Cardiac muscle cell (in vitro differentiated cells and primary cell): Measurements from ENCODE around the gene DDX42. TPM values are rescaled to one million over a fixed set of nuclear protein-coding genes. Genes with fewer than 3 reads are reported as not detected.

Source experiments
- DNase-seq, 2 donors: peaks; one replicate each; pipeline versions ENCODE4 v3.0.0 to v3.0.0-alpha.2; 2010 to 2017; ENCODE audit warnings: low read depth in 1 of 2, low spot score in 1 of 2
- H3K27ac ChIP-seq: fragments of 200-600 bp; sonication (generic); 2 replicates; pipeline ENCODE4 v1.5.1; 2016
- H3K27me3 ChIP-seq: fragments of 200-600 bp; sonication (generic); 2 replicates; pipeline ENCODE4 v1.6.0; 2016; ENCODE audit warnings: control low read depth
- H3K36me3 ChIP-seq: fragments of 200-600 bp; sonication (generic); 2 replicates; pipeline ENCODE4 v1.5.1; 2016; ENCODE audit warnings: control low read depth
- H3K4me1 ChIP-seq: fragments of 200-600 bp; sonication (generic); 2 replicates; pipeline ENCODE4 v1.8.1; 2017; ENCODE audit warnings: low read depth, mild to moderate bottlenecking, mixed run types
- H3K4me3 ChIP-seq: fragments of 200-600 bp; sonication (generic); 2 replicates; pipeline ENCODE4 v1.5.1; 2016; ENCODE audit warnings: mild to moderate bottlenecking
- H3K9me3 ChIP-seq: fragments of 200-600 bp; sonication (generic); 2 replicates; pipeline ENCODE4 v1.5.1; 2017; ENCODE audit warnings: low read depth, mild to moderate bottlenecking, control low read depth
- polyA plus RNA-seq: library from polyadenylated mRNA; unstranded; fragments of >200 nt; fragmentation: Nextera tagmentation; extraction: Ambion mirVana; gene quantifications from 2 replicates; pipeline ENCODE4 v1.2.1, GENCODE V29; 2016
- total RNA-seq: library from RNA; depleted of rRNA; stranded (reverse); fragments of >200 nt; gene quantifications from 2 replicates; pipeline ENCODE4 v1.2.3, GENCODE V29; 2016
- TF ChIP-seq, protein P1 (sequence below): IDR thresholded peaks from 2 replicates; pipeline ENCODE4 v1.5.1; 2012; ENCODE audit warnings: low read depth, mild to moderate bottlenecking, low read length

Gene DDX42
- total and polyA plus RNA-seq, 2 experiments from 2014 or later = 58.1 to 91.0 TPM

DNA sequence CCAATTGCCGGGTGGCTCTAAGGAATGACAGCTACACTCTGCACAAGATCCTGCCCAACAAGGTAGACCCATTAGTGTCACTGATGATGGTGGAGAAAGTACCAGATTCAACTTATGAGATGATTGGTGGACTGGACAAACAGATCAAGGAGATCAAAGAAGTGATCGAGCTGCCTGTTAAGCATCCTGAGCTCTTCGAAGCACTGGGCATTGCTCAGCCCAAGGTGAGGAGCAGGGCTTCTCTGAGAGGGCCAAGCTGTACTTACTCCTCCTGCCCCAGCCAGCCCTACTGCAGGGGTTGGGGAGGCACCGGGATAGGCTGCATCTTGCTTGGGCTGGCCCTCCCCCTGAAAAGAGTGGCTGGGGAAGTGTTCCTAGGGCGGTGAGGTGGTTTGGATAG is 56.3 kb downstream of the DDX42 start:
- no peak for DNase-seq
- Histone ChIP-seq H3K4me1 (peaks cover 8% of the 10 kb centered on the region), H3K4me3 (no peak overlapping the region), H3K27me3 (no peaks in the 10 kb centered on the region), H3K36me3 (peaks cover 35% of the 10 kb centered on the region), H3K27ac (no peak overlapping the region), H3K9me3 (no peaks in the 10 kb centered on the region)
- TF ChIP-seq, protein P1, sequence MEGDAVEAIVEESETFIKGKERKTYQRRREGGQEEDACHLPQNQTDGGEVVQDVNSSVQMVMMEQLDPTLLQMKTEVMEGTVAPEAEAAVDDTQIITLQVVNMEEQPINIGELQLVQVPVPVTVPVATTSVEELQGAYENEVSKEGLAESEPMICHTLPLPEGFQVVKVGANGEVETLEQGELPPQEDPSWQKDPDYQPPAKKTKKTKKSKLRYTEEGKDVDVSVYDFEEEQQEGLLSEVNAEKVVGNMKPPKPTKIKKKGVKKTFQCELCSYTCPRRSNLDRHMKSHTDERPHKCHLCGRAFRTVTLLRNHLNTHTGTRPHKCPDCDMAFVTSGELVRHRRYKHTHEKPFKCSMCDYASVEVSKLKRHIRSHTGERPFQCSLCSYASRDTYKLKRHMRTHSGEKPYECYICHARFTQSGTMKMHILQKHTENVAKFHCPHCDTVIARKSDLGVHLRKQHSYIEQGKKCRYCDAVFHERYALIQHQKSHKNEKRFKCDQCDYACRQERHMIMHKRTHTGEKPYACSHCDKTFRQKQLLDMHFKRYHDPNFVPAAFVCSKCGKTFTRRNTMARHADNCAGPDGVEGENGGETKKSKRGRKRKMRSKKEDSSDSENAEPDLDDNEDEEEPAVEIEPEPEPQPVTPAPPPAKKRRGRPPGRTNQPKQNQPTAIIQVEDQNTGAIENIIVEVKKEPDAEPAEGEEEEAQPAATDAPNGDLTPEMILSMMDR = no peak

DNA sequence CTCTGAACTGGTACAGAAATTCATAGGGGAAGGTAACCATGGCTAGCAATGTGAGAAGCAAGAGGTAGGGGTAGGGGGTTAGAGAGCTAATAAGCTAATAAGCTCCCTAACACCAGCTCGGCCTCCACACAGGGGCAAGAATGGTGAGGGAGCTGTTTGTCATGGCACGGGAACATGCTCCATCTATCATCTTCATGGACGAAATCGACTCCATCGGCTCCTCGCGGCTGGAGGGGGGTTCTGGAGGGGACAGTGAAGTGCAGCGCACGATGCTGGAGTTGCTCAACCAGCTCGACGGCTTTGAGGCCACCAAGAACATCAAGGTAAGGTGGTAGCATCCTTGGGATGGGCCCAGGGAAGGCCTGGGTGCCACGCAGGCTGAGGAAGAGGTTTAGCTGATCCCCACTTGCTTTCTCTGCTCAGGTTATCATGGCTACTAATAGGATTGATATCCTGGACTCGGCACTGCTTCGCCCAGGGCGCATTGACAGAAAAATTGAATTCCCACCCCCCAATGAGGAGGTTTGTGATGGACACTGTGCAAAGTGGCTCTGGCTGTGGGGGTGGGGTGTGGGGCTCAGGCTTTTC is 57.0 kb downstream of the DDX42 start:
- peaks cover 5% of the 10 kb centered on the region for H3K4me1 ChIP-seq
- peaks cover 35% of the 10 kb centered on the region for H3K36me3 ChIP-seq
- TF ChIP-seq, protein P1 = no peak
- H3K4me3 ChIP-seq = no peak overlapping the region
- no peak overlapping the region for H3K27ac ChIP-seq
- H3K9me3 ChIP-seq = no peaks in the 10 kb centered on the region
- no peaks in the 10 kb centered on the region for H3K27me3 ChIP-seq
- no peak for DNase-seq

DNA sequence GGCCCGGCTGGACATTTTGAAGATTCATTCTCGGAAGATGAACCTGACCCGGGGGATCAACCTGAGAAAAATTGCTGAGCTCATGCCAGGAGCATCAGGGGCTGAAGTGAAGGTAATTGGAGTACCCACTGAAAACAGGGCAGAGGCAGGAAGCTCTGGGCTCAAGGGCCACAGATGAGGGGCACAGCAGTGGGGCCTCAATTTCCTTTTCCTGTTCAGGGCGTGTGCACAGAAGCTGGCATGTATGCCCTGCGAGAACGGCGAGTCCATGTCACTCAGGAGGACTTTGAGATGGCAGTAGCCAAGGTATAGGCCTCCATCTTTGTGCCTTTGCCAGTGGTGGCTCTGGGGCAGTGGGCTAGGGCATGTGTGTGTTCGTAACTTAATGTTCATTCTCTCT is 57.5 kb downstream of the DDX42 start:
- TF ChIP-seq, protein P1 = no peak
- peaks cover 38% of the 10 kb centered on the region for H3K36me3 ChIP-seq
- no peak for DNase-seq

DNA sequence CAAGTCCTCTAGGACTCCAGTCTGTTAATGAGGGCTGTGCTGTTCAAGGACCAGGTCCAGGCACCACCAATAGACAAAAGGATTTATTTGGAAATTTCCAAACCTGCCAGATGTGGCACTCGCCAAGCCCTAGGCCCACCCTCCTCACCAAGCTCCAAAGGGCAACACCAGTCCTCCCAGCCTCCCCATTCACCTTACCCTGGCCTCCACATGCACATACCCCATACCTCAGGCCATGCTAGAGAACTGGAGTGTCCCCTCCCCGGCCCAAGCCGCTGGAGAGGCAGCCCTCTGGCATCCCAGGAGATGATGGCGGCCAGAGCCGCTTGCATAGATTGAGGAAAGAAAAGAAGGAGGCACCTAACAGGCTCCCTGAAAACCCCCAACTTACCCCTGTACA is 58.0 kb downstream of the DDX42 start:
- TF ChIP-seq, protein P1 = no peak
- Histone ChIP-seq H3K4me3 (no peak overlapping the region), H3K4me1 (peaks cover 5% of the 10 kb centered on the region), H3K27me3 (no peaks in the 10 kb centered on the region), H3K27ac (peak overlapping the region; percentile 14), H3K36me3 (peaks cover 38% of the 10 kb centered on the region), H3K9me3 (no peaks in the 10 kb centered on the region)
- no peak for DNase-seq

More for the DNA sequence above, 57.5 kb downstream of the DDX42 start:
- Histone ChIP-seq H3K9me3 (no peaks in the 10 kb centered on the region), H3K4me1 (peaks cover 5% of the 10 kb centered on the region), H3K27ac (peak overlapping the region; percentile 14), H3K4me3 (no peak overlapping the region), H3K27me3 (no peaks in the 10 kb centered on the region)

DNA sequence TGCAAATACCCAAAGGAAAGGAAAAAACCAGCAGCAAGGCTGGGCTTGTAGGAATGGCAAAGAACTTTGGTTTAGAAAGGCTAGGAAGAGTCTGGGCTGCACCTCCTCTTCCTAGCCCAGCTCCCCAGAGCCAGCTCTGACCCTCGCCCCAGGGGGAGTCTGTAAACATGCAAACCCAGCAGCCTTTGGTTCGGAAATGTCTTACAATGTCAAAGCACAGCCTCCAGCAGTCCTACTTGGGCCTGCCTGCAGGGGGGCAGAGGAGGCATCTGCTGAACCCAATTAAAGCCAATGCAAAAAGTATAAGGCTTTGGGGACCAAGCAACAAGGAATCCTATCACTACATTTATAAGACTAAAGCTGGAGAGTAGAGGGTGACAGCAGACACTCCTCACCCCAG is 58.5 kb downstream of the DDX42 start:
- TF ChIP-seq, protein P1 = no peak
- no peaks in the 10 kb centered on the region for H3K27me3 ChIP-seq
- H3K4me1 ChIP-seq = peaks cover 5% of the 10 kb centered on the region
- no peak overlapping the region for H3K4me3 ChIP-seq
- no peak overlapping the region for H3K27ac ChIP-seq
- peaks cover 38% of the 10 kb centered on the region for H3K36me3 ChIP-seq
- DNase-seq = no peak
- H3K9me3 ChIP-seq = no peaks in the 10 kb centered on the region
